ENCODE results near the gene FSTL4. TPM values are rescaled to one million over a fixed set of nuclear protein-coding genes. Genes with fewer than 3 reads are reported as not detected.

Gene FSTL4
- polyA plus RNA-seq, 3 donors = 0.42 to 1.2 (median 0.94) TPM

DNA sequence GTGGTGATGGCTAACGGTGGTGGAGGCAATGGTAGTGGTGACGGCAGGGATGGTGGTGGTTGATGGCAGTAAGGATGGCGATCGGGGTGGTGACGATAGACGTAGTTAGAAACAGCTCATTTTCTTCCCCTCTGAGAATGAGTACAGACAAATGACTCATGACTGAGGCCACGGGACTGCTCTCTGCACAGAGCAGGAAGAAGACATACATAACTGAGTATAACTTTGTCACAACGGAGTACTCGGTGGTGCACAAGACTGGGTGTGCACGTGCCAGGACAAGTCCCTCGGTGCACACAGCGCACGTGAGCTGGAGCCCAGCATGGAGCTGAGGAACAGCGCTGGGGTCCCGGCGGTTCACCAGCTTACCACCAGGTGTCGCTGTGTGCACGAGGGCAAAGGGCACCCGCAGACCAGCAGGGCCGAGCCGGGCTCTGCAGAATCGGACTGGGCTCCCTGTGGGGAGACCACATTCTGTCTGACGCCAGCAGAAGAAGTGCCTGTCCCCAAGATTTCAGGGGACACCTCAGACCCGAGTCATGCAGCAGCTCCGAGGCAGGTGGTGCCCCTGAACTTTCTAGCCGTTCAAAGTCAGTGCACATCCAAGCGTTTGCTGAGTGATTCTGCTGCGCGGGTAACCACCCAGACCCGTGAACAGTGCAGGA lies 188.6 kb downstream of the FSTL4 start:
- DNase-seq (ENCODE audit: extremely low read depth in 1 of 11, low read depth in 9 of 11, low spot score in 4 of 11) = peak in 8 of 11 donors; percentile 16 to 46 (median 34)

DNA sequence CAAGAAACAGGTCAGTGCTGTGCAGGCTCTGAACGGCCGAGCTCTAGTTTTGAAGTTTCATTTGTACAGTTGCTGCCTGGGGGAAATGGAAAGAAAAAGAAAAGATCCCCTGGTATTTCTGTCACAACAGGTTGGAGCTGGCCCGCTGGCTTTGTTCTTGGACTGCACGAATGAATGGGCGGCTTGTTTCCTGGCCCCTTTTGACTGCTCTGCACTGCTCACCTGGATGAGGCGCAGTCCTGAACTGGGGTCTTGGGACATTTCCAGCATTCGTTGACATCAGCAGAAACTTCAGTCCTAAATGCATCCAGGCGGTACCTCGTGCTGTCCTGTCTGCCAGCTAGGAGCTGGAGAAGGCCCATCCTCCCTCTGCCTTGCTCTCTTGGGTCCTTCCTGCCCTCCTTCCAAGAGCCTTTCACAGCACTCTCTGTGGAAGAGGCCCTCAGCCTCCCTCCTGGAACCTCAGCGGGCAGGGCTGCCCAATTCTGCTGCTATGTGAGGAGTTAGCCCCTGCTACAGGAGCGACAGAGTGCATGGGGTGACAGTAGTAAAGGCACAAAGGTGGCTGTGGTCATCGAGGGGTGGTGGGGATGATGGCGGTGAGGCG lies 189.2 kb downstream of the FSTL4 start:
- DNase-seq (ENCODE audit: extremely low read depth in 1 of 11, low read depth in 9 of 11, low spot score in 4 of 11) = no peak

DNA sequence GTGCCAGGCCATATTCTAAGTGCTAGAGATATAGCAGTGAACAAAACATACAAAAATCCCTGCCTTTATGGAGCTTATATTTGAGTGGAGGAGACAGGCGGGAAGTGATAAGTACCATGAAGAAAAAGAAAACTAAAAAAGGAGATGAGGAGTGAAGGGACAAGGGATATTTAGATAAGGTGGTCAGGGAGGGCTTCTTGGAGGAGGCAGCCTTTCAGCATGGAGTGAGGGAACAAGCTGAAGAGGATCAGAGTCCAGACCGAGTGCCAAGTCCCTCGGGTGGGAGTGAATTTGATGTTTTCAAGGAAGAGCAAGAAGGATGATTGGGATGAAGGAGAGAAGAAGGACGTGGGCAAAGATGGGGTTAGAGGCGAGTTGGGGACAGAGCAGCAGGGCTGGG lies 190.5 kb downstream of the FSTL4 start:
- DNase-seq (ENCODE audit: extremely low read depth in 1 of 11, low read depth in 9 of 11, low spot score in 4 of 11) = no peak

- no peak for DNase-seq (ENCODE audit: extremely low read depth in 1 of 11, low read depth in 9 of 11, low spot score in 4 of 11)
These were observed 190.9 kb downstream of the FSTL4 start for GRCh38 chr5:133421394-133421793.

- no peak for DNase-seq (ENCODE audit: extremely low read depth in 1 of 11, low read depth in 9 of 11, low spot score in 4 of 11)
These were observed 191.7 kb downstream of the FSTL4 start for GRCh38 chr5:133420440-133421301.

DNA sequence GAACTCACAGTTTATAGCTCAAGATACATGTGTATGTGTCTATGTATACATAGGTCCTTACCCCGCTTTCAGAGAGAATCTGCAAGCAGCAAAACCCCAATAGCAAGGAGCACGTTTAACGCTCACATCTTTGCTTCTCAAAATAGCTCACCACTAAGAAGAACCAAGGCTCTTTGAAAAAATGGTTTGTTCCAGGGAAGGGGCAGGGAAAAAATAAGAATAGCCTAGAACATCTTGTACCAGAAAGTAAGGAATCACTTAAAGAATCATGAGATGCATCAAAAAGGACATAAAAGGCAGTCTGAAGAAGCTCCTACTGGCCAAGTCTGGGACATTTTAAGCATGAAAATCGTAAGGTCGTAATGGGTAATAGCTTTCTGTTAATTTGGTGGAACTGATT lies 196.4 kb downstream of the FSTL4 start:
- no peak for DNase-seq (ENCODE audit: extremely low read depth in 1 of 11, low read depth in 9 of 11, low spot score in 4 of 11)

- DNase-seq (ENCODE audit: extremely low read depth in 1 of 11, low read depth in 9 of 11, low spot score in 4 of 11) = no peak
These were observed 196.8 kb downstream of the FSTL4 start for GRCh38 chr5:133415506-133415905.

- DNase-seq (ENCODE audit: extremely low read depth in 1 of 11, low read depth in 9 of 11, low spot score in 4 of 11) = no peak
These were observed 199.7 kb downstream of the FSTL4 start for GRCh38 chr5:133412661-133413060.

DNA sequence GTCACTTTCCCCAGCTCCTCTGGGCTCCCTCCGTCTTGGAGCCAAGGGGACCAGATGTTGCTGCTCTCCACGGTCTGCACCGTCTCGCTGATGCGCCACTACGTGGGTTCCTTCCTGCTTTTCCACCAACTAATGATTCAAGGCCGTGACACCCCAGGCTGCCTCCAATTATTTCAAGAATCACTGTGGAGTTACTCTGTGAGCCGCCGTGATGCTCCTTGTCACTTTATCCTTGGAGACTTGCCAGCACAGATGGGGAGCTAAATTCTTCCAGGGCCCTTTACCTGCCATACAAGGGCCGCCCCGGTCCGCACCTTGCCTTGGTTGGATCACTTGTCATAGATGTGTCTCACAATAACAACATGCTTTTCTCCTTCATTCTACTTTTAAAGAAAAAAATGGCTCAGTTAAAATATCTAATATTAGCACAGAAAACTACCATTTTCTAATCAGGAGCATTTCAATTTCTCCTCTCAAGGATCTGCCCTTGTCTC lies 202.0 kb downstream of the FSTL4 start:
- DNase-seq (ENCODE audit: extremely low read depth in 1 of 11, low read depth in 9 of 11, low spot score in 4 of 11) = no peak

DNA sequence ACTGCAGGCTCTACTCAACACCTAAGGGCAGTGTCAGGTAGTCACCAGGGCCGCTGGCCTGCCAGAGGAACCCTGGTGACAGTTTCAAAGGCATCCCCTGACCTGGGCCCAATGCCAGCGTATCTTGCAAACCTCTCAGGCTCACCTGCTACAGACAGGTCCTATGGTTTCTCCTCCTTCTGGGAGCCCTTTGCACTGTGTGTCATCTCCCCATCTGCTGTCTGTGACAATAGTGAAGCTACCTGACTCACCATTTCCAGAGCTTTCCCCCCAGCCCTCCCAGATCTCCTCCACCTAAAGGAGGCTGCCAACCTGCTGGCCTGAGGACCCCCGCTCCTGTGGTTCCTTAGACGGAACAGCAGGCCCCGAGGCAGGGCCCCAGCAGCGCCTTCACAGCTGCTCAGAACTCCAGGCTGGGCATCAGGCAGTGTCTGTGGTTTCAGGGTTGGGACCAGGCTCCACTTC lies 203.1 kb downstream of the FSTL4 start:
- DNase-seq (ENCODE audit: extremely low read depth in 1 of 11, low read depth in 9 of 11, low spot score in 4 of 11) = no peak

- DNase-seq (ENCODE audit: extremely low read depth in 1 of 11, low read depth in 9 of 11, low spot score in 4 of 11) = no peak
These were observed 204.0 kb downstream of the FSTL4 start for GRCh38 chr5:133408322-133408721.

- peak in 2 of 11 donors; percentile 48 to 55 for DNase-seq (ENCODE audit: extremely low read depth in 1 of 11, low read depth in 9 of 11, low spot score in 4 of 11)
These were observed 205.2 kb downstream of the FSTL4 start for GRCh38 chr5:133406977-133407632.

DNA sequence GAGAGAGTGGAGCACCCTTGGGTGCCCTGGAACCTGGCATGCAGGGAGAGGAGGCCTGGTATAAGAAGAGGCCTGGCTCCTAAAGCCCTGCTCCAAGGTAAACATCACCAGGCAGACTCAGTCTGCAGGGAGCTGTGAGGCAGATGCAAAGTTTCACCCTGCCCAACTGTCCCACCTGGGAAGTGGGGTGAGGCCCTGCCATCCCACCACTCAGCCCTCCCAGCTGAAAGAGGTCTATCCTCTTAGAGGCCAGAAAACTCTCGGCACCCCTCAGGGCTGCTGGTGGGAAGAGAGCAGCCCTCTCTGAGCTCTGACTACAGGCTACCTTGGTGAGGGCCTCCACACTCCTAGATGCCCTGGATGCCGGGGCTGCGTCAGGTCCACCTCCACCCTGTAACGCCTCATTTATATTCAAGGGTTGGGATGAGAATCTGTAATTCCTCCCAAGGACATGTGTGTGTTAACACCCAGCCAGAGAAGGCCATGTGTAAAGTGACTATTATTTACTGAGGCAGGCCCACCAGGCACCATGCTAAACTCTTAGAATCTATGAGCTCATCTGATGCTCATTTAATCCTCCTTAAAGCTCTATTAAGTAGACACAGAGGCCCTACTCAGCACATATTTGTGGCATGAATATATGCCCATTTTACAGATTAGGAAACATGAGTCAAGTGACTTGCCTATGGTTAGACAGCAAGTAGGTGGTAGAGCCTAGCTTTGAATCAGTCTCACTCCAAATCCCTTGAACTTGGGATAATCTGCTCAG lies 205.9 kb downstream of the FSTL4 start:
- DNase-seq (ENCODE audit: extremely low read depth in 1 of 11, low read depth in 9 of 11, low spot score in 4 of 11) = no peak

GRCh38 chr5:133405275-133406034 lies 206.9 kb downstream of the FSTL4 start:
- no peak for DNase-seq (ENCODE audit: extremely low read depth in 1 of 11, low read depth in 9 of 11, low spot score in 4 of 11)

DNA sequence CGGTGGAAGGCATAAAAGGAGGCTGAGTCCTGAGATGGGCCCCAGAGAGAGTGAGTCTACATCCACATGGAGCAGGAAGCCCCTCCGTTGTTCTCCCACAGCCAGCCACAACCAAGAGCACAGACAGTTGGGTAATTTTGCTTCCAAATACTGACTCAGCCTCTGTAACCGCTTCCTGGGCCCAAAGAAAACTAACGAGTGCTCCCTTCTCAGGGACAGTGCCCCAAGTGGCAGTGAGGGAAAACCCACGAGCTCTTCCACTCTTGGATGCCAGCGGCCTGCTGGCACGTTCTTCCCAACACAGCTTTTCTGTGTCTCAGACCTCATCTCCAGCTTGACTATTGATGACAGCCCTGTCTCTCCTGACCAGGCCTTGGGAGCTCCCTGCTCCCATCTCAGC lies 207.6 kb downstream of the FSTL4 start:
- no peak for DNase-seq (ENCODE audit: extremely low read depth in 1 of 11, low read depth in 9 of 11, low spot score in 4 of 11)

DNA sequence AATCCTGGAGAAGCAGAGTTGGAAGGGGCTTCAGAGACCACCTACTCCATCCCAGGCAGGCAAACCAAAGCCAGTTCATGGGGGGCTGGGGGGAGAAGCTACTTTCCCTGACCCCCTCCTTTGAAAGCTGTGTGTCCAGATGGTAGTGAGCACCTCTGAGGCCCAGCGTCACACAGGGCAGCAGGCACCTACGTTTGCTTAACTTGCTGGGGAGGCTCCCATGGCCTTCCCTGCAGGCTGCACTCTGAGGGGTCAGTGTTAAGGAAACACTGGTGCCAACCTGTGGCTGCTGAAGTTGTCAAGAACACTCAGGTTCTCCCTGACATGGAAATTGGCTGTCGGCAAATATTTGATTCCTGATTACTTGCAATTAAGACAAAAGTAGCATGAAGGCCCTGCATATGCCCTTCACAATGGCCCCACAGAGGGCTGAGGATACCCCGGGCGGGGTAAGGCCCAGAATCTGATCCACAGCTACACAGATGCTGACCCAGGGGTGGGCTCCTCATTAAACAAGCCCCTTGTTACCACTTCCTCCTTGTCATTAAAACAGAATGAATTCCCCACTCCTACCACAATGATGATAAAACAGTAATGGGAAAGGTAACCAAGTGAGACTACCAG lies 208.5 kb downstream of the FSTL4 start:
- DNase-seq (ENCODE audit: extremely low read depth in 1 of 11, low read depth in 9 of 11, low spot score in 4 of 11) = no peak

DNA sequence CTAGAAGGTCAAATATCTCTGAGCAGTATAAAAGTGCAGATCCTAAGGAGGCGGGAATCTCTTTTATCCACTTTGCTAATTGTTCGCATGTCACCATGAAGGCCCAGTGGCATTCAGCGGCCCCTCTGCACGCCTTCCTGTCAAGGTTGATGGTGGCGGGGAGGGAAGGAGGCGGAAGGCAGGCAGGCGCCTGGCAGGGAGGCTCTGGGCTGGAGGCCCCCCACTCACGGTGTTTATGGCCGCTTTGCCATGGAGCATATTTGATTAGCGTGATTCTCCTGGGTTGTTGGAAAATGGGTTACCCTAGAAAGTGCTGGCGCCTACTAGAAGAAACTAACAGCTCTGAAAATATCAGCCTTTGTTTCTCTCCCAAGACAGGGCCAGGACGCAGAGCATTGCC lies 209.6 kb downstream of the FSTL4 start:
- DNase-seq (ENCODE audit: extremely low read depth in 1 of 11, low read depth in 9 of 11, low spot score in 4 of 11) = no peak

Data from renal cortex interstitium (tissue), 11 donors.